T-cell (primary cell): ENCODE data around the gene COL13A1. TPM values are rescaled to one million over a fixed set of nuclear protein-coding genes. Genes with fewer than 3 reads are reported as not detected.

Experiments
- ATAC-seq, 4 experiments: fragments of 200-7000 bp in 3 of 4; fragments of 150-1000 bp in 1 of 4; cut with Tn5 transposase; replicated peaks in 1 of 4; 1 replicate in 3 of 4; 2 replicates in 1 of 4; pipeline ENCODE4 v1.10.0; 2021; ENCODE audit warnings: moderate library complexity in 3 of 4, mild to moderate bottlenecking in 2 of 4, moderate number of reproducible peaks in 1 of 4
- CTCF ChIA-PET, 2 donors: fragments of 300-600 bp; sonication (Branson Sonifier 250); formaldehyde crosslinking; loops; one replicate each; lab custom pipeline; 2022; ENCODE audit warnings: antibody characterized with exemption in 2 of 2; lab: Charles Lee
- POLR2A ChIA-PET, 2 donors: fragments of 300-600 bp; sonication (Branson Sonifier 250); formaldehyde crosslinking; loops; one replicate each; lab custom pipeline; 2022; ENCODE audit warnings: antibody characterized with exemption in 2 of 2; lab: Charles Lee
- DNase-seq, 35 experiments: peaks; one replicate each; pipeline versions ENCODE4 v3.0.0 to v3.0.0-alpha.2; 2013 to 2023
- H3K27ac ChIP-seq: one replicate; pipeline ENCODE4 v1.5.1; 2013; ENCODE audit warnings: low read length
- H3K27me3 ChIP-seq, 2 experiments: replicated peaks in 1 of 2; 1 replicate in 1 of 2; 2 replicates in 1 of 2; pipeline versions ENCODE4 v1.6.1 to v1.7.0; 2013; ENCODE audit warnings: low read length in 1 of 2, mixed read lengths in 1 of 2; ENCODE audit not compliant: control insufficient read depth in 2 of 2, insufficient read depth in 2 of 2; ENCODE audit errors: extremely low read depth in 1 of 2
- H3K36me3 ChIP-seq, 2 donors: 1 replicate in 1 of 2; 2 replicates in 1 of 2; pipeline versions ENCODE4 v1.6.1 to v1.7.0; 2013; ENCODE audit warnings: low read length in 1 of 2; ENCODE audit not compliant: control insufficient read depth in 2 of 2, insufficient read depth in 1 of 2; ENCODE audit errors: extremely low read depth in 1 of 2
- H3K4me1 ChIP-seq, 2 experiments: 1 replicate in 1 of 2; 2 replicates in 1 of 2; pipeline versions ENCODE4 v1.6.1 to v1.7.0; 2013; ENCODE audit warnings: low read length in 2 of 2, mixed read lengths in 1 of 2; ENCODE audit not compliant: insufficient read depth in 2 of 2, control insufficient read depth in 1 of 2; ENCODE audit errors: extremely low read depth in 1 of 2
- H3K4me3 ChIP-seq, 2 donors: 1 replicate in 1 of 2; 2 replicates in 1 of 2; pipeline versions ENCODE4 v1.5.1 to v1.7.0; 2013; ENCODE audit warnings: mild to moderate bottlenecking in 2 of 2, low read length in 1 of 2, moderate library complexity in 1 of 2; ENCODE audit not compliant: control insufficient read depth in 1 of 2; ENCODE audit errors: extremely low read depth in 1 of 2
- H3K9me3 ChIP-seq: 2 replicates; pipeline ENCODE4 v1.7.0; 2013
- H3K27ac Mint-ChIP-seq, 2 donors: one replicate each; pipeline ENCODE4 v1.8.0; 2020 to 2021; ENCODE audit warnings: mild to moderate bottlenecking in 2 of 2, mixed read lengths in 2 of 2
- H3K27me3 Mint-ChIP-seq, 2 donors: one replicate each; pipeline ENCODE4 v1.8.0; 2021 to 2022; ENCODE audit warnings: mixed read lengths in 2 of 2
- H3K36me3 Mint-ChIP-seq: one replicate; pipeline ENCODE4 v1.8.0; 2021; ENCODE audit warnings: mixed read lengths
- H3K4me1 Mint-ChIP-seq, 3 donors: one replicate each; pipeline ENCODE4 v1.8.0; 2020 to 2022; ENCODE audit warnings: mixed read lengths in 3 of 3, mild to moderate bottlenecking in 1 of 3
- H3K4me3 Mint-ChIP-seq, 3 donors: one replicate each; pipeline ENCODE4 v1.8.0; 2020 to 2022; ENCODE audit warnings: mild to moderate bottlenecking in 3 of 3, mixed read lengths in 3 of 3, moderate library complexity in 3 of 3
- H3K9me3 Mint-ChIP-seq, 3 donors: one replicate each; pipeline ENCODE4 v1.8.0; 2020 to 2022; ENCODE audit warnings: mixed read lengths in 3 of 3
- WGBS: methylation state at CpG from one replicate; pipeline ENCODE4 v1.1.5; 2013; ENCODE audit warnings: missing lambda C conversion rate; ENCODE audit not compliant: insufficient coverage; 5-methylcytosine and 5-hydroxymethylcytosine counted together
- total RNA-seq, 35 experiments: library from RNA in 6 of 35; stranded (reverse) in 6 of 35; fragments of 120-200 nt in 1 of 35; gene quantifications; one replicate each; pipeline versions ENCODE4 v1.2.1 to v1.2.4 and lab custom pipeline; 2013 to 2026

The COL13A1 gene
- total RNA-seq, 5 donors from 2014 or later (not counting 1 experiment from before 2014, with no cell fraction given), result 0.09 TPM; not detected in 4

DNA sequence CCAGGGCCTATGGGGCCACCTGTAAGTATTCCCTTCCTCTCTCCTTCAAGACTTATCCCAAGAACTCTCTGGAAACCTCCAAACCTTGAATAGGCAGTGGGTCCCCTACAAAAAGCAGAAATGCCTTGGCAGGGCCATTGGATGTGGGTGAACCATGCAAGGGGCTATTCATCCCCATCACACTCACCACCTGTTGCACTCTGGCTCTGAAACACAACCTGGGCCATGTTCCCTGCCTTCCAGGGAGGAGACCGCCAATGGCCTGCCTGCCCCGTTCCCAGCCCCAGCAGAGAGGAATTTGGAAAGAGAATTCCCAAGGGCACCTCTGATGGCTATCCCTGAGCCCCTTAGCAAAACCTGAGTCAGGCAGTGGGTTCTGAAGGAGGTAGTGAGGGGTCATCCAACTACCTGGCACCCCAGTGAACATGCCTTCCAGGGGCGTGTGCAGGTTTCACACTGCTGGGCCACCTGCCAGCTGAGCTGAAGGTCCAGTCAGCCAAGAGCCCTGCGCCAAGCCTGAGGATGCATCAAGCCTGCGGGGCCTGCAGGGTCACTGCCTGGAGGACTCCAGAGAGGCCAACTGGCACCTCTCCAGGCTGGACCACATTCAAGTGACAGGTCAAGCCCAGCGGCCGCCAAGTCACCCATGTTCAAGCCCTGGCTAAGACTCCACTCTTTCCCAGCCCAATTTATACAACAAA is 101.3 kb downstream of the COL13A1 start:
- H3K4me1 Mint-ChIP-seq, result no peaks in the 10 kb centered on the region
- no peaks in the 10 kb centered on the region for H3K9me3 Mint-ChIP-seq
- Histone ChIP-seq H3K27ac (no peak overlapping the region), H3K36me3 (no peaks in the 10 kb centered on the region), H3K9me3 (no peaks in the 10 kb centered on the region), H3K4me1 (no peaks in the 10 kb centered on the region), H3K27me3 (peaks cover 0 to 13% of the 10 kb centered on the region in 2 experiments), H3K4me3 (no peak overlapping the region)
- POLR2A ChIA-PET, result no interaction called here
- H3K27me3 Mint-ChIP-seq, result no peaks in the 10 kb centered on the region
- WGBS, result 65% methylated on average over 6 of the region's 7 CpGs
- no peak overlapping the region for H3K4me3 Mint-ChIP-seq
- H3K36me3 Mint-ChIP-seq, result no peaks in the 10 kb centered on the region
- CTCF ChIA-PET, result no interaction called here
- no peak overlapping the region for H3K27ac Mint-ChIP-seq
- ATAC-seq (no peak), DNase-seq (no peak)

DNA sequence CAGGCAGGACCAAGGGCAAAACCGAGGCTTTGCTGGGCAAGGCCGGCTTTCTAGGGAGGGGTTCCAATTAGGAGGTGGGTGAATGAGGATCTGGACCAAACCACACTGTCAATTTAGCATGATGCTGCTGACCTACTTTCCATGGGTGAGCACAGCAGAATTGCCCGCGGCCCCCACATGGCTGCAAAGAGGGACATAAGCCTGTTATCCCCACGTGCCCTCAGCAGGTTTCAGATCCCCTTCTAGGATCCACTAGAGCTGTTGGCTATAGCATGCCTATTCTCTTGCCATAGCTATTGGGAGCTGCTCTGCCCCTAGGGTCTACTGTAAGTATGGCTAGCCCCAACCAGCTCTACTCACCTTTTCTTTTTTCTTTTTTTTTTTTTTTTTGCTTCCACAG is 102.8 kb downstream of the COL13A1 start:
- Mint-ChIP-seq H3K9me3 (no peaks in the 10 kb centered on the region), H3K36me3 (no peaks in the 10 kb centered on the region), H3K27me3 (no peaks in the 10 kb centered on the region), H3K4me3 (no peak overlapping the region), H3K27ac (no peak overlapping the region), H3K4me1 (no peaks in the 10 kb centered on the region)
- ChIA-PET POLR2A (interaction anchor here in 1 of 2 donors (0.6 kb wide), 1 partner anchor 228 kb away, joined by 3 read pairs; the partner anchor contains the start of gene AIFM2), CTCF (interaction anchor here in 1 of 2 donors (0.6 kb wide), 1 partner anchor 44 kb away, joined by 3 read pairs; no protein-coding TSS in a partner anchor)
- no peaks in the 10 kb centered on the region for H3K9me3 ChIP-seq
- H3K27me3 ChIP-seq, result peaks cover 0 to 13% of the 10 kb centered on the region in 2 experiments
- H3K4me1 ChIP-seq, result no peaks in the 10 kb centered on the region
- DNase-seq, result no peak
- WGBS, result 83% methylated on average over 4 of the region's 5 CpGs
- H3K4me3 ChIP-seq, result no peak overlapping the region
- H3K27ac ChIP-seq, result no peak overlapping the region
- ATAC-seq, result no peak
- H3K36me3 ChIP-seq, result no peaks in the 10 kb centered on the region

DNA sequence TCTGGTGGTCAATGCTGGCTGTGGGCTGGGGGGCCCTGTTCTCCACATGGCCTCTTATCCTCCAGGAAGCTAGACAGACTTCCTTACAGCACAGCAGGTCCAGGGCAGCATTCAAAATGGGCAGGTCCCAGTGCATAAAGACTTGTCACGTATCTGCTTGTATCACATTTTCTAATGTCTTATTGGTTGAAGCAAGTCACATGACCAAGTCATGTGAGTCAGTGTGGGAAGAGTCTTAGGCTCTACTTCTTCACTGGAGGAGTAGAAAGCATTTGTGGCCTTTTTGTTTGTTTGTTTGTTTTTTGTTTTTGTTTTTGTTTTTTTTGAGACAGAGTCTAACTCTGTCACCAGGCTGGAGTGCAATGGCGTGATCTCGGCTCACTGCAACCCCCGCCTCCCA is 104.7 kb downstream of the COL13A1 start:
- DNase-seq (no peak), ATAC-seq (no peak)
- Histone ChIP-seq H3K9me3 (no peaks in the 10 kb centered on the region), H3K4me3 (no peak overlapping the region), H3K27ac (no peak overlapping the region), H3K36me3 (no peaks in the 10 kb centered on the region), H3K4me1 (no peaks in the 10 kb centered on the region), H3K27me3 (peaks cover 0 to 10% of the 10 kb centered on the region in 2 experiments)
- Mint-ChIP-seq H3K4me3 (no peak overlapping the region), H3K9me3 (no peaks in the 10 kb centered on the region), H3K36me3 (no peaks in the 10 kb centered on the region), H3K27ac (no peak overlapping the region), H3K4me1 (no peaks in the 10 kb centered on the region), H3K27me3 (no peaks in the 10 kb centered on the region)
- POLR2A ChIA-PET, result no interaction called here
- CTCF ChIA-PET, result no interaction called here
- 95% methylated on average over 3 of the region's 4 CpGs for WGBS

DNA sequence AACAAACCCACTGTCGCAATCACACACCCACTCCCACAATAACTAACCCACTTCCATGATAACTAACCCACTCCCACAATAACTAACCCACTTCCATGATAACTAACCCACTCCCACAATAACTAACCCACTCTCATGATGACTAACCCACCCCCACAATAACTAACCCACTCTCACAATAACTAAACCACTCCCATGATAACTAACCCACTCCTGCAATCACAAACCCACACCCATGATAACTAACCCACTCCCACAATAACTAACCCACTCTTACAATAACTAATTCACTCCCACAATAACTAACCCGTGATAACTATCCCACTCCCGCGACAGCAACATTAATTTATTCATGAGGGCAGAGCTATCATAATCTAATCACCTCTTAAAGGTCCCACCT is 105.8 kb downstream of the COL13A1 start:
- no peak for DNase-seq
- Mint-ChIP-seq H3K36me3 (no peaks in the 10 kb centered on the region), H3K27ac (no peak overlapping the region), H3K4me3 (no peak overlapping the region), H3K4me1 (no peaks in the 10 kb centered on the region), H3K27me3 (peaks cover under 1 to 1% of the 10 kb centered on the region in 2 donors), H3K9me3 (no peaks in the 10 kb centered on the region)
- Histone ChIP-seq H3K9me3 (no peaks in the 10 kb centered on the region), H3K4me3 (no peak overlapping the region), H3K36me3 (no peaks in the 10 kb centered on the region), H3K27me3 (peaks cover 0 to 5% of the 10 kb centered on the region in 2 experiments), H3K27ac (no peak overlapping the region), H3K4me1 (no peaks in the 10 kb centered on the region)
- ATAC-seq, result no peak
- ChIA-PET CTCF (no interaction called here), POLR2A (no interaction called here)
- WGBS, result 97% methylated on average over 4 of the region's 4 CpGs

DNA sequence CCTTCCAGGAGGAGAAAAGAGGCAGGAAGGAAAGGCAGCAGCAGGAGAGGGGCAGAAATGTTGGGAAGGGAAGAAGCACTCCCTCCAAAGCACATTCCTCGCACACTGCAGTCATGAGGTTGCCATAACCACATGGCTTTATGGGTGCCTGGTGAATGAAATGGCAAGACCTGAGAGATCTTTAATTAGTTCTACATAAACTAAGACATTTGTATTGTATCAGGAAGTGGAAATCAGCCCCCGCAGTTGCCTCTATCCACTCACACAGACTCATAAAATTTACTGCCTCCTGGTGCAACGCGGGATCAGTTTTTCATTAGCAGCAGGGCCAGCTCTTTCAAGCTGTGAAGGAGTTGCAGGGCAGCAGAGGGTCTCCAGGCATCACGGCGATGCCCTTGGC is 106.4 kb downstream of the COL13A1 start:
- no peak overlapping the region for H3K4me3 ChIP-seq
- ChIA-PET CTCF (interaction anchor here in 1 of 2 donors (0.6 kb wide), 1 partner anchor 225 kb away, joined by 3 read pairs; no protein-coding TSS in a partner anchor), POLR2A (no interaction called here)
- H3K27me3 ChIP-seq, result peaks cover 0 to 5% of the 10 kb centered on the region in 2 experiments
- no peaks in the 10 kb centered on the region for H3K9me3 ChIP-seq
- H3K4me1 ChIP-seq, result no peaks in the 10 kb centered on the region
- 74% methylated on average over 4 of the region's 6 CpGs for WGBS
- Mint-ChIP-seq H3K36me3 (no peaks in the 10 kb centered on the region), H3K4me3 (no peak overlapping the region), H3K27me3 (peaks cover 3 to 7% of the 10 kb centered on the region in 2 donors), H3K27ac (no peak overlapping the region), H3K9me3 (no peaks in the 10 kb centered on the region), H3K4me1 (no peaks in the 10 kb centered on the region)
- ATAC-seq (no peak), DNase-seq (no peak)
- H3K27ac ChIP-seq, result no peak overlapping the region
- H3K36me3 ChIP-seq, result no peaks in the 10 kb centered on the region

DNA sequence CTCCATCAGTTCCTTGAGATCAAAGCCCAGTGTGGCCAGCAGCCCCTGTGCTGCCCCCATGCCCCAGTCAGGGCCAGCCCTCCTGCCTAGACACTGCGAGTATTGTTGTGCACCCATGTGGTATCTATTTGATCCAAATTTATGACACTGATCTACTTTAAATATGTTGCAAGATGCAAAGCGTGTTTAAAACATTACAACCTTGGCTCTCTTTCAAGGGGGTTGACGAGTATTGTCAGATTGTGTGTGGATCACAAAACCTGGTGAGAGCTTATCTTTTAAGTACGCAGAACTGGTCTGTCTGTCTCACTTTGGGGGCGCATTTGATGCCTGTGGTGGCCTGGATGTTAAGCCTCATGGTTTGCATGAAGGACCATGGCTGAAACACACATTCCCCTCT is 108.9 kb downstream of the COL13A1 start:
- Mint-ChIP-seq H3K9me3 (no peaks in the 10 kb centered on the region), H3K4me3 (no peak overlapping the region), H3K36me3 (no peaks in the 10 kb centered on the region), H3K4me1 (no peaks in the 10 kb centered on the region), H3K27ac (no peak overlapping the region), H3K27me3 (peaks cover 3 to 15% of the 10 kb centered on the region in 2 donors)
- 97% methylated on average over 4 of the region's 5 CpGs for WGBS
- no peaks in the 10 kb centered on the region for H3K4me1 ChIP-seq
- DNase-seq (no peak), ATAC-seq (no peak)
- no peaks in the 10 kb centered on the region for H3K9me3 ChIP-seq
- CTCF ChIA-PET, result no interaction called here
- H3K4me3 ChIP-seq, result no peak overlapping the region
- peaks cover 0 to 16% of the 10 kb centered on the region in 2 experiments for H3K27me3 ChIP-seq
- no peak overlapping the region for H3K27ac ChIP-seq
- H3K36me3 ChIP-seq, result no peaks in the 10 kb centered on the region
- POLR2A ChIA-PET, result no interaction called here
